HepG2 (cell line): ENCODE data around the gene XPR1. TPM values are rescaled to one million over a fixed set of nuclear protein-coding genes. Genes with fewer than 3 reads are reported as not detected.

Source experiments
- TBX3 ChIP-seq: fragments of 450-650 bp; IDR thresholded peaks from 2 replicates; pipeline ENCODE4 v1.6.1; 2017; ENCODE audit warnings: antibody characterized with exemption, mild to moderate bottlenecking, inconsistent platforms, borderline replicate concordance
- THAP11 ChIP-seq: IDR thresholded peaks from 2 replicates; pipeline ENCODE4 v1.6.1; 2016; ENCODE audit warnings: missing biosample characterization, missing genetic modification reagents
- ZNF44 ChIP-seq: sonication (generic); formaldehyde crosslinking; IDR thresholded peaks from 2 replicates; pipeline ENCODE4 v1.5.1; 2020; ENCODE audit warnings: mild to moderate bottlenecking, missing genetic modification reagents
- ZSCAN29 ChIP-seq: sonication (generic); formaldehyde crosslinking; conservative IDR thresholded peaks from 2 replicates; pipeline ENCODE4 v1.4.0; 2020; ENCODE audit warnings: mild to moderate bottlenecking, missing genetic modification reagents
- polyA plus RNA-seq, 8 experiments: library from polyadenylated mRNA; depleted of rRNA in 3 of 8; stranded (reverse) in 7 of 8; unstranded in 1 of 8; fragments of >200 nt; fragmentation: Illumina TruSeq in 4 of 8; extraction: Trizol in 4 of 8; gene quantifications; 2 replicates each; pipeline versions ENCODE4 v1.2.1 to v1.2.3, GENCODE V29; 2011 to 2016; ENCODE audit warnings: low read depth in 4 of 8, missing spikeins in 1 of 8, mixed read lengths in 1 of 8; ENCODE audit not compliant: insufficient read depth in 1 of 8
- total RNA-seq, 5 experiments: library from RNA; depleted of rRNA; stranded (reverse); fragments of >200 nt; fragmentation: Illumina TruSeq; extraction: Trizol; gene quantifications; 2 replicates each; pipeline ENCODE4 v1.2.3, GENCODE V29; 2016; ENCODE audit warnings: low read depth in 1 of 5
- TF ChIP-seq, protein P1 (sequence below): sonication (generic); formaldehyde crosslinking; IDR thresholded peaks from 2 replicates; pipeline ENCODE4 v1.5.1; 2020; ENCODE audit warnings: mild to moderate bottlenecking, missing genetic modification reagents, borderline replicate concordance
- TF ChIP-seq, protein P2 (sequence below): sonication (generic); formaldehyde crosslinking; IDR thresholded peaks from 2 replicates; pipeline ENCODE4 v1.4.0; 2020; ENCODE audit warnings: missing genetic modification reagents
- TF ChIP-seq, protein P3 (sequence below): IDR thresholded peaks from 2 replicates; pipeline ENCODE4 v1.4.0; 2020; ENCODE audit warnings: mild to moderate bottlenecking, missing genetic modification reagents
- TF ChIP-seq, protein P4 (sequence below), 2 experiments: sonication (generic) in 1 of 2; formaldehyde crosslinking in 1 of 2; IDR thresholded peaks; 2 replicates each; pipeline versions ENCODE4 v1.6.1 to v1.9.0; 2014 to 2022; ENCODE audit warnings: antibody characterized with exemption in 1 of 2, borderline replicate concordance in 1 of 2, inconsistent platforms in 1 of 2, low read depth in 1 of 2, missing genetic modification reagents in 1 of 2

The XPR1 gene
- total and polyA plus RNA-seq, 2 of the 13 experiments (the other 11 are each of a cell fraction or from before 2014, with no cell fraction given), result 22.3 to 23.6 TPM

DNA sequence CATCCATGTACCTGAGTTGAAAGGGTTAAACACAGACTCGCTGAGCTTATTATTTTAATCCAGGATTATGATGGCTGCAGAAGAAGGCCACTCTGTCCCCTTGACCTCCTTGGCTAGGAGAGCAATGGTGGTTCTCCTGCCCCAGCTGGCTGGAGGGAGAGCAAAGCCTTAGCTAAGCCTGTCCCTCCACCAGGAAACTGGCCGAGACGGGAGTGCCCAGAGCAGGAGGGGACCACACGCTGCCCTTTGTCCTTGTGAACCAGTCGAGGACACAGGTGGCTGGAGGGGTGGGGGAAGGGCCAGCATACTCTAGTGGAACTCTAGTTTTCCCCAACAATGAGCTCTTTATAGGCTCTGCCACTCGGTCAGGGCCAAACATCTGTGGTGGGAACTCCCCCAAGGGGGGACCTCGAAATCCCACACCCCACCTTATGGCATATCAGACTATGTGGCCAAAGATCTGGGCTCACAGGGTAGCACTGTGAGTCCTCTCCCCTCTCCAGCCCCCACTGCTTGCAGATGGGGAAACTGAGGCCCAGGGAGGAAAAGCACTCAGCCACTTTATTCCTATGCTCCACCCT, 293.7 kb downstream of the XPR1 start (continued):
- TF ChIP-seq, protein P1, sequence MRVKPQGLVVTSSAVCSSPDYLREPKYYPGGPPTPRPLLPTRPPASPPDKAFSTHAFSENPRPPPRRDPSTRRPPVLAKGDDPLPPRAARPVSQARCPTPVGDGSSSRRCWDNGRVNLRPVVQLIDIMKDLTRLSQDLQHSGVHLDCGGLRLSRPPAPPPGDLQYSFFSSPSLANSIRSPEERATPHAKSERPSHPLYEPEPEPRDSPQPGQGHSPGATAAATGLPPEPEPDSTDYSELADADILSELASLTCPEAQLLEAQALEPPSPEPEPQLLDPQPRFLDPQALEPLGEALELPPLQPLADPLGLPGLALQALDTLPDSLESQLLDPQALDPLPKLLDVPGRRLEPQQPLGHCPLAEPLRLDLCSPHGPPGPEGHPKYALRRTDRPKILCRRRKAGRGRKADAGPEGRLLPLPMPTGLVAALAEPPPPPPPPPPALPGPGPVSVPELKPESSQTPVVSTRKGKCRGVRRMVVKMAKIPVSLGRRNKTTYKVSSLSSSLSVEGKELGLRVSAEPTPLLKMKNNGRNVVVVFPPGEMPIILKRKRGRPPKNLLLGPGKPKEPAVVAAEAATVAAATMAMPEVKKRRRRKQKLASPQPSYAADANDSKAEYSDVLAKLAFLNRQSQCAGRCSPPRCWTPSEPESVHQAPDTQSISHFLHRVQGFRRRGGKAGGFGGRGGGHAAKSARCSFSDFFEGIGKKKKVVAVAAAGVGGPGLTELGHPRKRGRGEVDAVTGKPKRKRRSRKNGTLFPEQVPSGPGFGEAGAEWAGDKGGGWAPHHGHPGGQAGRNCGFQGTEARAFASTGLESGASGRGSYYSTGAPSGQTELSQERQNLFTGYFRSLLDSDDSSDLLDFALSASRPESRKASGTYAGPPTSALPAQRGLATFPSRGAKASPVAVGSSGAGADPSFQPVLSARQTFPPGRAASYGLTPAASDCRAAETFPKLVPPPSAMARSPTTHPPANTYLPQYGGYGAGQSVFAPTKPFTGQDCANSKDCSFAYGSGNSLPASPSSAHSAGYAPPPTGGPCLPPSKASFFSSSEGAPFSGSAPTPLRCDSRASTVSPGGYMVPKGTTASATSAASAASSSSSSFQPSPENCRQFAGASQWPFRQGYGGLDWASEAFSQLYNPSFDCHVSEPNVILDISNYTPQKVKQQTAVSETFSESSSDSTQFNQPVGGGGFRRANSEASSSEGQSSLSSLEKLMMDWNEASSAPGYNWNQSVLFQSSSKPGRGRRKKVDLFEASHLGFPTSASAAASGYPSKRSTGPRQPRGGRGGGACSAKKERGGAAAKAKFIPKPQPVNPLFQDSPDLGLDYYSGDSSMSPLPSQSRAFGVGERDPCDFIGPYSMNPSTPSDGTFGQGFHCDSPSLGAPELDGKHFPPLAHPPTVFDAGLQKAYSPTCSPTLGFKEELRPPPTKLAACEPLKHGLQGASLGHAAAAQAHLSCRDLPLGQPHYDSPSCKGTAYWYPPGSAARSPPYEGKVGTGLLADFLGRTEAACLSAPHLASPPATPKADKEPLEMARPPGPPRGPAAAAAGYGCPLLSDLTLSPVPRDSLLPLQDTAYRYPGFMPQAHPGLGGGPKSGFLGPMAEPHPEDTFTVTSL (CRISPR knock-in tag), result peak; percentile 45; the same call in 1 of the 2 replicates
- TF ChIP-seq ZNF44 (CRISPR knock-in tag) (no peak), TBX3 (no peak), THAP11 (CRISPR knock-in tag) (no peak), ZSCAN29 (CRISPR knock-in tag) (no peak; the same call in 1 of the 2 replicates)
- TF ChIP-seq, protein P2, sequence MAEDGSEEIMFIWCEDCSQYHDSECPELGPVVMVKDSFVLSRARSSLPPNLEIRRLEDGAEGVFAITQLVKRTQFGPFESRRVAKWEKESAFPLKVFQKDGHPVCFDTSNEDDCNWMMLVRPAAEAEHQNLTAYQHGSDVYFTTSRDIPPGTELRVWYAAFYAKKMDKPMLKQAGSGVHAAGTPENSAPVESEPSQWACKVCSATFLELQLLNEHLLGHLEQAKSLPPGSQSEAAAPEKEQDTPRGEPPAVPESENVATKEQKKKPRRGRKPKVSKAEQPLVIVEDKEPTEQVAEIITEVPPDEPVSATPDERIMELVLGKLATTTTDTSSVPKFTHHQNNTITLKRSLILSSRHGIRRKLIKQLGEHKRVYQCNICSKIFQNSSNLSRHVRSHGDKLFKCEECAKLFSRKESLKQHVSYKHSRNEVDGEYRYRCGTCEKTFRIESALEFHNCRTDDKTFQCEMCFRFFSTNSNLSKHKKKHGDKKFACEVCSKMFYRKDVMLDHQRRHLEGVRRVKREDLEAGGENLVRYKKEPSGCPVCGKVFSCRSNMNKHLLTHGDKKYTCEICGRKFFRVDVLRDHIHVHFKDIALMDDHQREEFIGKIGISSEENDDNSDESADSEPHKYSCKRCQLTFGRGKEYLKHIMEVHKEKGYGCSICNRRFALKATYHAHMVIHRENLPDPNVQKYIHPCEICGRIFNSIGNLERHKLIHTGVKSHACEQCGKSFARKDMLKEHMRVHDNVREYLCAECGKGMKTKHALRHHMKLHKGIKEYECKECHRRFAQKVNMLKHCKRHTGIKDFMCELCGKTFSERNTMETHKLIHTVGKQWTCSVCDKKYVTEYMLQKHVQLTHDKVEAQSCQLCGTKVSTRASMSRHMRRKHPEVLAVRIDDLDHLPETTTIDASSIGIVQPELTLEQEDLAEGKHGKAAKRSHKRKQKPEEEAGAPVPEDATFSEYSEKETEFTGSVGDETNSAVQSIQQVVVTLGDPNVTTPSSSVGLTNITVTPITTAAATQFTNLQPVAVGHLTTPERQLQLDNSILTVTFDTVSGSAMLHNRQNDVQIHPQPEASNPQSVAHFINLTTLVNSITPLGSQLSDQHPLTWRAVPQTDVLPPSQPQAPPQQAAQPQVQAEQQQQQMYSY, result no peak
- TF ChIP-seq, protein P3, sequence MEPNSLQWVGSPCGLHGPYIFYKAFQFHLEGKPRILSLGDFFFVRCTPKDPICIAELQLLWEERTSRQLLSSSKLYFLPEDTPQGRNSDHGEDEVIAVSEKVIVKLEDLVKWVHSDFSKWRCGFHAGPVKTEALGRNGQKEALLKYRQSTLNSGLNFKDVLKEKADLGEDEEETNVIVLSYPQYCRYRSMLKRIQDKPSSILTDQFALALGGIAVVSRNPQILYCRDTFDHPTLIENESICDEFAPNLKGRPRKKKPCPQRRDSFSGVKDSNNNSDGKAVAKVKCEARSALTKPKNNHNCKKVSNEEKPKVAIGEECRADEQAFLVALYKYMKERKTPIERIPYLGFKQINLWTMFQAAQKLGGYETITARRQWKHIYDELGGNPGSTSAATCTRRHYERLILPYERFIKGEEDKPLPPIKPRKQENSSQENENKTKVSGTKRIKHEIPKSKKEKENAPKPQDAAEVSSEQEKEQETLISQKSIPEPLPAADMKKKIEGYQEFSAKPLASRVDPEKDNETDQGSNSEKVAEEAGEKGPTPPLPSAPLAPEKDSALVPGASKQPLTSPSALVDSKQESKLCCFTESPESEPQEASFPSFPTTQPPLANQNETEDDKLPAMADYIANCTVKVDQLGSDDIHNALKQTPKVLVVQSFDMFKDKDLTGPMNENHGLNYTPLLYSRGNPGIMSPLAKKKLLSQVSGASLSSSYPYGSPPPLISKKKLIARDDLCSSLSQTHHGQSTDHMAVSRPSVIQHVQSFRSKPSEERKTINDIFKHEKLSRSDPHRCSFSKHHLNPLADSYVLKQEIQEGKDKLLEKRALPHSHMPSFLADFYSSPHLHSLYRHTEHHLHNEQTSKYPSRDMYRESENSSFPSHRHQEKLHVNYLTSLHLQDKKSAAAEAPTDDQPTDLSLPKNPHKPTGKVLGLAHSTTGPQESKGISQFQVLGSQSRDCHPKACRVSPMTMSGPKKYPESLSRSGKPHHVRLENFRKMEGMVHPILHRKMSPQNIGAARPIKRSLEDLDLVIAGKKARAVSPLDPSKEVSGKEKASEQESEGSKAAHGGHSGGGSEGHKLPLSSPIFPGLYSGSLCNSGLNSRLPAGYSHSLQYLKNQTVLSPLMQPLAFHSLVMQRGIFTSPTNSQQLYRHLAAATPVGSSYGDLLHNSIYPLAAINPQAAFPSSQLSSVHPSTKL (CRISPR knock-in tag), result peak; percentile 76
- TF ChIP-seq, protein P4, sequence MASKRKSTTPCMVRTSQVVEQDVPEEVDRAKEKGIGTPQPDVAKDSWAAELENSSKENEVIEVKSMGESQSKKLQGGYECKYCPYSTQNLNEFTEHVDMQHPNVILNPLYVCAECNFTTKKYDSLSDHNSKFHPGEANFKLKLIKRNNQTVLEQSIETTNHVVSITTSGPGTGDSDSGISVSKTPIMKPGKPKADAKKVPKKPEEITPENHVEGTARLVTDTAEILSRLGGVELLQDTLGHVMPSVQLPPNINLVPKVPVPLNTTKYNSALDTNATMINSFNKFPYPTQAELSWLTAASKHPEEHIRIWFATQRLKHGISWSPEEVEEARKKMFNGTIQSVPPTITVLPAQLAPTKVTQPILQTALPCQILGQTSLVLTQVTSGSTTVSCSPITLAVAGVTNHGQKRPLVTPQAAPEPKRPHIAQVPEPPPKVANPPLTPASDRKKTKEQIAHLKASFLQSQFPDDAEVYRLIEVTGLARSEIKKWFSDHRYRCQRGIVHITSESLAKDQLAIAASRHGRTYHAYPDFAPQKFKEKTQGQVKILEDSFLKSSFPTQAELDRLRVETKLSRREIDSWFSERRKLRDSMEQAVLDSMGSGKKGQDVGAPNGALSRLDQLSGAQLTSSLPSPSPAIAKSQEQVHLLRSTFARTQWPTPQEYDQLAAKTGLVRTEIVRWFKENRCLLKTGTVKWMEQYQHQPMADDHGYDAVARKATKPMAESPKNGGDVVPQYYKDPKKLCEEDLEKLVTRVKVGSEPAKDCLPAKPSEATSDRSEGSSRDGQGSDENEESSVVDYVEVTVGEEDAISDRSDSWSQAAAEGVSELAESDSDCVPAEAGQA (IDR thresholded peaks at IDR 0.05; ENCODE audit: low read depth), result no peak
- TF ChIP-seq, protein P4 (CRISPR knock-in tag; IDR thresholded peaks at IDR 0.05; ENCODE audit: borderline replicate concordance), result no peak
